ENCODE measurements around the gene CNTNAP5. TPM values are rescaled to one million over a fixed set of nuclear protein-coding genes. Genes with fewer than 3 reads are reported as not detected.

Gene CNTNAP5
- total RNA-seq, 1 experiment from 2014 or later: 0.48 TPM

GRCh38 chr2:124953921-124954320 lies 928.8 kb downstream of the CNTNAP5 start:
- no peak overlapping the region for H3K23ac ChIP-seq (ENCODE audit: insufficient read length, low read depth, low read length)
- no peaks in the 10 kb centered on the region for H4K20me1 ChIP-seq (ENCODE audit: control insufficient read depth, insufficient read depth, insufficient read length)
- Mint-ChIP-seq H3K4me3 (no peak overlapping the region), H3K4me1 (0 out of 4 replicates have a peak, but pooled peaks cover 0 to 3% of the 10 kb centered on the region in 2 experiments), H3K27me3 (ENCODE audit: low read depth) (no peaks in the 10 kb centered on the region), H3K36me3 (ENCODE audit: insufficient read depth in 1 of 3, low read depth in 3 of 3) (no peaks in the 10 kb centered on the region; a peak in 1 of 7 replicates), H3K27ac (no peak overlapping the region), H3K9me3 (no peaks in the 10 kb centered on the region)
- no peak overlapping the region for H4K8ac ChIP-seq (replicated peaks; ENCODE audit: insufficient read length, low read depth, low read length)
- H3T11ph ChIP-seq (ENCODE audit: low read length): no peak overlapping the region
- no peak overlapping the region for H2BK120ac ChIP-seq (ENCODE audit: low read depth, low read length, poor library complexity, severe bottlenecking)
- TF ChIP-seq CTCF (conservative IDR thresholded peaks at IDR 0.05): no peak
- DNase-seq: no peak
- no peak overlapping the region for H2BK15ac ChIP-seq (ENCODE audit: low read depth, low read length)
- H3K56ac ChIP-seq (ENCODE audit: insufficient read length, low read depth, low read length): no peak overlapping the region
- no peak overlapping the region for H2BK20ac ChIP-seq (ENCODE audit: low read depth, low read length, poor library complexity, severe bottlenecking)
- H4K5ac ChIP-seq (ENCODE audit: insufficient read length, low read depth, low read length): no peak overlapping the region
- no peaks in the 10 kb centered on the region for H3K79me1 ChIP-seq (ENCODE audit: insufficient read depth, low read depth, low read length, poor library complexity, severe bottlenecking)
- H3K23me2 ChIP-seq (ENCODE audit: insufficient read length, low read depth, low read length, poor library complexity, severe bottlenecking): no peaks in the 10 kb centered on the region
- no peak overlapping the region for H2BK5ac ChIP-seq (ENCODE audit: insufficient read length, low read length)
- no peak overlapping the region for H3K4ac ChIP-seq (ENCODE audit: low read depth, low read length)
- WGBS (ENCODE audit: extremely low coverage, insufficient read length, low lambda C conversion rate): no CpG with 5 or more reads among the region's 2 CpGs
- no peaks in the 10 kb centered on the region for H3K79me2 ChIP-seq (ENCODE audit: insufficient read depth, low read length)
- no peaks in the 10 kb centered on the region for H3K27me3 ChIP-seq (ENCODE audit: insufficient read depth, low read length)
- no peaks in the 10 kb centered on the region for H3K9me3 ChIP-seq (ENCODE audit: control insufficient read depth, low read depth, low read length)
- no peaks in the 10 kb centered on the region for H3K4me1 ChIP-seq (ENCODE audit: insufficient read depth, low read length)
- no peak overlapping the region for H3K27ac ChIP-seq (ENCODE audit: insufficient read length, low read depth, low read length)
- no peak overlapping the region for H3K9ac ChIP-seq (ENCODE audit: extremely low read depth, insufficient read length, low read length)
- no peak overlapping the region for H2AK5ac ChIP-seq (ENCODE audit: insufficient read length, low read length)
- no peak overlapping the region for H3K14ac ChIP-seq (ENCODE audit: insufficient read depth, low read length)
- H2BK12ac ChIP-seq (ENCODE audit: insufficient read length, low read depth, low read length): no peak overlapping the region
- no peak overlapping the region for H2AFZ ChIP-seq (ENCODE audit: low read length)
- no peak overlapping the region for H3K18ac ChIP-seq (ENCODE audit: insufficient read length, low read depth, low read length)
- H3K4me2 ChIP-seq (ENCODE audit: insufficient read depth, insufficient read length, low read length): no peak overlapping the region
- H4K91ac ChIP-seq (ENCODE audit: insufficient read length, low read depth, low read length): no peak overlapping the region
